ENCODE data around the gene FILIP1L. TPM values are rescaled to one million over a fixed set of nuclear protein-coding genes. Genes with fewer than 3 reads are reported as not detected.

FILIP1L gene
- total RNA-seq, 1 experiment from 2014 or later = 0.07 TPM

- no peak overlapping the region for H3K23ac ChIP-seq (ENCODE audit: insufficient read length, low read depth, low read length)
- H4K8ac ChIP-seq (replicated peaks; ENCODE audit: insufficient read length, low read depth, low read length) = no peak overlapping the region
- no CpG with 5 or more reads among the region's 7 CpGs for WGBS (ENCODE audit: extremely low coverage, insufficient read length, low lambda C conversion rate)
- H3K4me2 ChIP-seq (ENCODE audit: insufficient read depth, insufficient read length, low read length) = no peak overlapping the region
- no peak overlapping the region for H4K5ac ChIP-seq (ENCODE audit: insufficient read length, low read depth, low read length)
- no peaks in the 10 kb centered on the region for H3K9me3 Mint-ChIP-seq
- no peaks in the 10 kb centered on the region for H3K36me3 Mint-ChIP-seq (ENCODE audit: insufficient read depth in 1 of 3, low read depth in 3 of 3)
- no peak overlapping the region for H2AK5ac ChIP-seq (ENCODE audit: insufficient read length, low read length)
- H3K27ac Mint-ChIP-seq = no peak overlapping the region; a peak in 1 of 7 replicates
- no peak overlapping the region for H2BK120ac ChIP-seq (ENCODE audit: low read depth, low read length, poor library complexity, severe bottlenecking)
- no peak for TF ChIP-seq CTCF (conservative IDR thresholded peaks at IDR 0.05)
- H3K9me3 ChIP-seq (ENCODE audit: control insufficient read depth, low read depth, low read length) = no peaks in the 10 kb centered on the region
- no peaks in the 10 kb centered on the region for H3K4me1 ChIP-seq (ENCODE audit: insufficient read depth, low read length)
- H2BK5ac ChIP-seq (ENCODE audit: insufficient read length, low read length) = no peak overlapping the region
- no peak overlapping the region for H4K91ac ChIP-seq (ENCODE audit: insufficient read length, low read depth, low read length)
- H3K4ac ChIP-seq (ENCODE audit: low read depth, low read length) = no peak overlapping the region
- H2AFZ ChIP-seq (ENCODE audit: low read length) = no peak overlapping the region
- H3K9ac ChIP-seq (ENCODE audit: extremely low read depth, insufficient read length, low read length) = no peak overlapping the region
- H4K20me1 ChIP-seq (ENCODE audit: control insufficient read depth, insufficient read depth, insufficient read length) = no peaks in the 10 kb centered on the region
- no peak overlapping the region for H2BK15ac ChIP-seq (ENCODE audit: low read depth, low read length)
- H3K56ac ChIP-seq (ENCODE audit: insufficient read length, low read depth, low read length) = no peak overlapping the region
- H3K27me3 ChIP-seq (ENCODE audit: insufficient read depth, low read length) = no peaks in the 10 kb centered on the region
- H3K14ac ChIP-seq (ENCODE audit: insufficient read depth, low read length) = no peak overlapping the region
- no peaks in the 10 kb centered on the region for H3K79me1 ChIP-seq (ENCODE audit: insufficient read depth, low read depth, low read length, poor library complexity, severe bottlenecking)
- no peak overlapping the region for H3T11ph ChIP-seq (ENCODE audit: low read length)
- no peak overlapping the region for H3K18ac ChIP-seq (ENCODE audit: insufficient read length, low read depth, low read length)
- H2BK12ac ChIP-seq (ENCODE audit: insufficient read length, low read depth, low read length) = no peak overlapping the region
- no peak overlapping the region for H3K4me3 Mint-ChIP-seq
- H3K27ac ChIP-seq (ENCODE audit: insufficient read length, low read depth, low read length) = no peak overlapping the region
- H3K23me2 ChIP-seq (ENCODE audit: insufficient read length, low read depth, low read length, poor library complexity, severe bottlenecking) = no peaks in the 10 kb centered on the region
- no peak for DNase-seq
- H2BK20ac ChIP-seq (ENCODE audit: low read depth, low read length, poor library complexity, severe bottlenecking) = no peak overlapping the region
- H3K27me3 Mint-ChIP-seq (ENCODE audit: low read depth) = no peaks in the 10 kb centered on the region
- peaks cover 4 to 5% of the 10 kb centered on the region in 2 experiments; a peak in 3 of 4 replicates for H3K4me1 Mint-ChIP-seq
- no peaks in the 10 kb centered on the region for H3K79me2 ChIP-seq (ENCODE audit: insufficient read depth, low read length)
Measured at GRCh38 chr3:100063929-100064461, 50.3 kb downstream of the FILIP1L start.
